Gastroesophageal sphincter (tissue), 4 donors: ENCODE data around the gene INTS6L. TPM values are rescaled to one million over a fixed set of nuclear protein-coding genes. Genes with fewer than 3 reads are reported as not detected.

Experiments
- ATAC-seq: fragments of 150-250 bp; one replicate; pipeline ENCODE4 v1.9.1; 2016; ENCODE audit warnings: mild to moderate bottlenecking, moderate library complexity
- H3K27ac ChIP-seq, 4 donors: fragments of 200-600 bp; sonication (generic) in 3 of 4; 1 replicate in 3 of 4; 2 replicates in 1 of 4; pipeline ENCODE4 v1.5.1; 2016 to 2019
- H3K27me3 ChIP-seq: fragments of 200-600 bp; sonication (generic); one replicate; pipeline ENCODE4 v1.5.1; 2019
- H3K36me3 ChIP-seq, 2 donors: fragments of 200-600 bp; sonication (generic); one replicate each; pipeline ENCODE4 v1.5.1; 2019; ENCODE audit warnings: control low read depth in 1 of 2
- H3K4me1 ChIP-seq, 3 donors: fragments of 200-600 bp; sonication (generic); 1 replicate in 2 of 3; 2 replicates in 1 of 3; pipeline ENCODE4 v1.5.1; 2016 to 2019; ENCODE audit warnings: control low read depth in 2 of 3
- H3K4me3 ChIP-seq, 2 donors: fragments of 200-600 bp; sonication (generic); one replicate each; pipeline ENCODE4 v1.5.1; 2019; ENCODE audit warnings: mild to moderate bottlenecking in 1 of 2, moderate library complexity in 1 of 2
- H3K9me3 ChIP-seq, 3 donors: fragments of 200-600 bp; sonication (generic); one replicate each; pipeline ENCODE4 v1.5.1; 2017 to 2019; ENCODE audit warnings: control low read depth in 2 of 3
- EP300 ChIP-seq: sonication (generic); formaldehyde crosslinking; IDR thresholded peaks from one replicate; pipeline ENCODE4 v1.6.1; 2017; ENCODE audit warnings: antibody characterized with exemption, mild to moderate bottlenecking
- POLR2A ChIP-seq, 2 donors: fragments of 450-650 bp; IDR thresholded peaks; one replicate each; pipeline ENCODE4 v1.6.1; 2017; ENCODE audit warnings: antibody characterized with exemption in 2 of 2, mild to moderate bottlenecking in 2 of 2, moderate library complexity in 1 of 2
- POLR2AphosphoS5 ChIP-seq: sonication (generic); formaldehyde crosslinking; IDR thresholded peaks from one replicate; pipeline ENCODE4 v1.6.1; 2017; ENCODE audit warnings: antibody characterized with exemption
- WGBS, 2 donors: methylation state at CpG; one replicate each; pipeline ENCODE4 v1.1.5; 2018; ENCODE audit warnings: low coverage in 1 of 2; 5-methylcytosine and 5-hydroxymethylcytosine counted together
- total RNA-seq, 4 donors: library from RNA; depleted of rRNA; stranded (reverse); fragments of >200 nt; gene quantifications; one replicate each; pipeline ENCODE4 v1.1.0, GENCODE V29; 2016
- TF ChIP-seq, protein P1 (sequence below), 4 experiments: fragments of 200-600 bp in 2 of 4; fragments of 450-650 bp in 2 of 4; sonication (generic) in 1 of 4; IDR thresholded peaks; one replicate each; pipeline ENCODE4 v1.5.1; 2017 to 2019; ENCODE audit warnings: antibody characterized with exemption in 4 of 4, mild to moderate bottlenecking in 2 of 4, moderate library complexity in 2 of 4

INTS6L gene
- total RNA-seq, 4 donors from 2014 or later: 7.6 to 18.4 (median 10.3) TPM

GRCh38 chrX:135543924-135544323, 23.5 kb downstream of the INTS6L start:
- no peak for ATAC-seq
- Histone ChIP-seq H3K4me3 (no peak overlapping the region), H3K27ac (no peak overlapping the region), H3K27me3 (no peaks in the 10 kb centered on the region), H3K36me3 (peaks cover 0 to 5% of the 10 kb centered on the region in 2 donors), H3K4me1 (peaks cover 0 to 6% (median 0%) of the 10 kb centered on the region in 3 donors), H3K9me3 (no peaks in the 10 kb centered on the region)
- WGBS, 2 donors: 27 to 50% methylated on average over 2 of the region's 2 CpGs
- TF ChIP-seq, protein P1, sequence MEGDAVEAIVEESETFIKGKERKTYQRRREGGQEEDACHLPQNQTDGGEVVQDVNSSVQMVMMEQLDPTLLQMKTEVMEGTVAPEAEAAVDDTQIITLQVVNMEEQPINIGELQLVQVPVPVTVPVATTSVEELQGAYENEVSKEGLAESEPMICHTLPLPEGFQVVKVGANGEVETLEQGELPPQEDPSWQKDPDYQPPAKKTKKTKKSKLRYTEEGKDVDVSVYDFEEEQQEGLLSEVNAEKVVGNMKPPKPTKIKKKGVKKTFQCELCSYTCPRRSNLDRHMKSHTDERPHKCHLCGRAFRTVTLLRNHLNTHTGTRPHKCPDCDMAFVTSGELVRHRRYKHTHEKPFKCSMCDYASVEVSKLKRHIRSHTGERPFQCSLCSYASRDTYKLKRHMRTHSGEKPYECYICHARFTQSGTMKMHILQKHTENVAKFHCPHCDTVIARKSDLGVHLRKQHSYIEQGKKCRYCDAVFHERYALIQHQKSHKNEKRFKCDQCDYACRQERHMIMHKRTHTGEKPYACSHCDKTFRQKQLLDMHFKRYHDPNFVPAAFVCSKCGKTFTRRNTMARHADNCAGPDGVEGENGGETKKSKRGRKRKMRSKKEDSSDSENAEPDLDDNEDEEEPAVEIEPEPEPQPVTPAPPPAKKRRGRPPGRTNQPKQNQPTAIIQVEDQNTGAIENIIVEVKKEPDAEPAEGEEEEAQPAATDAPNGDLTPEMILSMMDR (IDR thresholded peaks at IDR 0.05): no peak
- TF ChIP-seq POLR2A (IDR thresholded peaks at IDR 0.05) (no peak), POLR2AphosphoS5 (no peak), EP300 (no peak)

GRCh38 chrX:135544338-135544948, 24.0 kb downstream of the INTS6L start:
- Histone ChIP-seq H3K4me1 (peaks cover 0 to 7% (median 0%) of the 10 kb centered on the region in 3 donors), H3K27ac (no peak overlapping the region), H3K4me3 (no peak overlapping the region), H3K36me3 (peaks cover 0 to 5% of the 10 kb centered on the region in 2 donors), H3K9me3 (no peaks in the 10 kb centered on the region), H3K27me3 (no peaks in the 10 kb centered on the region)
- no peak for TF ChIP-seq EP300
- TF ChIP-seq, protein P1 (IDR thresholded peaks at IDR 0.05): no peak
- no peak for TF ChIP-seq POLR2A (IDR thresholded peaks at IDR 0.05)
- no peak for TF ChIP-seq POLR2AphosphoS5
- no peak for ATAC-seq
- 44 to 58% methylated on average over 4 of the region's 5 CpGs for WGBS, 2 donors

DNA sequence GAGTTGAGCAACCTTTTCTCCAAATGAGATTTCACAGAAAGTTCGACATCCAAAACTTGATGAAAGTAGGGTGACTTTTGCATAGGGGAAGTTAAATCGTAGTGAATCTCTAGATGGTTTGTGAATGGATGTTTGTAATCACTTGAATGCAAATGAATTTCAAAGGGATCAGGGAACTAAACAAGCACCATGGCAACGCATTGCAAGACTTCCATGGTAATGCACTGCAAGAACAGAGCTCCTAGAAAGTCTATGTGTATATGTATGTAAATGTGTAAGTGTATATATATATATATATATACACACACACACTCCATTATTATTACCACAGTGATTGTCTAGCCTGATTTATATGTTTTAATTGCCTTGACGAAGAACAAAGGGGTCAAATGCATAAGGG, 27.3 kb downstream of the INTS6L start:
- no peaks in the 10 kb centered on the region for H3K9me3 ChIP-seq
- H3K36me3 ChIP-seq: peaks cover 0 to 5% of the 10 kb centered on the region in 2 donors
- no peak overlapping the region for H3K4me3 ChIP-seq
- ATAC-seq: no peak
- H3K27me3 ChIP-seq: no peaks in the 10 kb centered on the region
- 75 to 86% methylated on average over 2 to 4 of the region's 4 CpGs for WGBS, 2 donors
- no peak for TF ChIP-seq POLR2AphosphoS5
- no peak for TF ChIP-seq EP300
- TF ChIP-seq POLR2A (IDR thresholded peaks at IDR 0.05): no peak
- TF ChIP-seq, protein P1 (IDR thresholded peaks at IDR 0.05): no peak
- peaks cover 0 to 10% (median 0%) of the 10 kb centered on the region in 3 donors for H3K4me1 ChIP-seq
- H3K27ac ChIP-seq: no peak overlapping the region

GRCh38 chrX:135549519-135549918, 29.1 kb downstream of the INTS6L start:
- no peak for TF ChIP-seq POLR2AphosphoS5
- TF ChIP-seq, protein P1 (IDR thresholded peaks at IDR 0.05): no peak
- no peak for TF ChIP-seq POLR2A (IDR thresholded peaks at IDR 0.05)
- no peak for TF ChIP-seq EP300
- Histone ChIP-seq H3K27ac (no peak overlapping the region), H3K9me3 (no peaks in the 10 kb centered on the region), H3K4me3 (no peak overlapping the region), H3K4me1 (peaks cover 0 to 5% (median 0%) of the 10 kb centered on the region in 3 donors), H3K27me3 (no peaks in the 10 kb centered on the region), H3K36me3 (peaks cover 0 to 14% of the 10 kb centered on the region in 2 donors)
- WGBS, 2 donors: 14 to 50% methylated on average over 1 of the region's 2 CpGs
- no peak for ATAC-seq

GRCh38 chrX:135556055-135556454, 35.6 kb downstream of the INTS6L start:
- Histone ChIP-seq H3K4me1 (no peaks in the 10 kb centered on the region), H3K27me3 (no peaks in the 10 kb centered on the region), H3K4me3 (no peak overlapping the region), H3K36me3 (peaks cover 0 to 9% of the 10 kb centered on the region in 2 donors), H3K9me3 (no peaks in the 10 kb centered on the region), H3K27ac (no peak overlapping the region)
- no peak for TF ChIP-seq POLR2A (IDR thresholded peaks at IDR 0.05)
- TF ChIP-seq EP300: no peak
- TF ChIP-seq, protein P1 (IDR thresholded peaks at IDR 0.05): no peak
- TF ChIP-seq POLR2AphosphoS5: no peak
- ATAC-seq: no peak
- WGBS, 2 donors: 64 to 92% methylated on average over 3 of the region's 3 CpGs
